HL-60/S4 (cell line): ENCODE measurements around the gene CPEB1.

Experiments used
- in situ Hi-C: fragments of 300-500 bp; cut with MboI; formaldehyde crosslinking; loops from 2 replicates; pipeline ENCODE4 v1.14.3; 2022; ENCODE audit warnings: low sequenced_read_pairs

Gene CPEB1

DNA sequence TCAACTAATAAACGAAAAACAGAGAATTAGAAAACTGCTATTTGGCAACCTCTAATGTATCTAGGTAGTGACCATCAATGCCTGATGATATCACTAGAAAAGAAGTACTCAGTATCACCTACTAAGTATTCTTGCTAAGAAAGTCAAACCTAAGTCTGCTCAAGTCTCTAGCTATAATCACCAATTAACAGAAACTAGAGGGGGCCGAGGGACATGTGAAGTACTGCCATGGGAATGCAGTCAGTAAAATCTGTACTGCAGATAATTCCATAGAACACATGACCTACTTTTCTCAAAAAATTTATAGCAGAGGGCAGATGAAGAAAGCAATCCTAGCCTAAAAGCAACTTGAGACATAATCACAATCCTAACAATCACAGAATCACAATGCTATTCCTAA, 51.4 kb downstream of the CPEB1 start:
- in situ Hi-C loops, result no loop called here

GRCh38 chr15:82595203-82595602, 52.0 kb downstream of the CPEB1 start:
- in situ Hi-C loops, result no loop called here

DNA sequence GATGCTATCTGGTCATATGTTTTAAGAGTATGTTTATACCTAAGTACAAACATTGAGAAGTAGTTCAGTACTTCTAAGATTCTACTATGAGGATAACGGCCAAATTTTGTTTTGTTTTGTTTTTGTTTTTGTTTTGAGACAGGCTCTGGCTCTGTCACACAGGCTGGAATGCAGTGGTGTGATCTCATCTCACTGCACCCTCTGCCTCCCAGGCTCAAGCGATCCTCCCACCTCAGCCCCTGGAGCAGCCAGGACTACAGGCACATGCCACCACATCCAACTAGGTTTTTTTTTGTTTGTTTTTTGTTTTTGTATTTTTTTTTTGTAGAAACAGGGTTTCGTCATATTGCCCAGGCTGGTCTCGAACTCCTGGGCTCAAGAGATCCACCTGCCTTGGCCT, 59.4 kb downstream of the CPEB1 start:
- in situ Hi-C loops, result no loop called here

GRCh38 chr15:82585072-82585471, 62.1 kb downstream of the CPEB1 start:
- in situ Hi-C loops, result no loop called here

- in situ Hi-C loops, result no loop called here
Observed at GRCh38 chr15:82580713-82581112, 66.5 kb downstream of the CPEB1 start.

GRCh38 chr15:82575335-82575734, 71.8 kb downstream of the CPEB1 start:
- in situ Hi-C loops, result no loop called here

- in situ Hi-C loops, result no loop called here
Observed at GRCh38 chr15:82572986-82573385, 74.2 kb downstream of the CPEB1 start.

DNA sequence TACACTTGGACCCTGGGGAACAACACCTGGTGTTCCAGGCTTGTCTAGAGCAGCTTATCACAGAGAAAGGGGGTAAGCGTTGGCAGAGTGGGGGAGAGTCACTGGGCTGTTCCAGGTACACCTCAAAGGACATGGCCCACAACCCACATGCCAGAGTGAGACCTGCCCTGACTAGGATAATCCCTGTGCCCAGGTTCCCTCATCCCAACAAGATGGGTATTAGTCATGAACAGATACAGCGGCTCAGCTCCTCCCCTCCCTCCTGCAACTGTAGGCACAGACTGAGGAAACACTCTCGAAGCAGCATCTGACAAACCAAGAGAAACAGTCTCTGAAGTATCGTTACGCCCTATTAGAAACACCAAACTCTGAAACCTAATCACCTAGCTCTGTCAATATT, 74.9 kb downstream of the CPEB1 start:
- in situ Hi-C loops, result no loop called here

DNA sequence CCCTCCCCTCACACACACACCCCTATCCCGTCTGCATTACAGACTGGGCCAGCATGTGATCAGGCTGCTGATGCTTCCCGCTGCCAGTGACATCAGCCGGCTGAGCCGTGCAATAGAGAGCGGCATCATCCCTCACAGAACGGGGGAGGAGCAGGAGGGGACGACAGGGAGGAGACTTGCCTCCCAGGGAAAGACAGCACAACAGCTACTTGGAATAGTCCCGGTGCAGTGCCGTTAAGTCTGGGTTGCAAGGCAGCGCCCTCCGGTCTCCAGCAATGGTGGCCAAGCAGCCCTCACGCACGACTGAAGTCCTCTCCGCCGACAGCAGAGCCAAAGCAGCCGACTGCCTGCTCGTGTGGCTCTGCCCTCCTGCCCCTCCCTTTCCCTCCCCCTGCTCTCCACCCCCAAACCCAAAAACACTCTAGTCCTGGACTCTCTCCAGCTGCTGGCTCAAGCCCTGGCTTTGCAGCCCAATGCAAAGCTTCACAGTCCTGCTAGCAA, 75.4 kb downstream of the CPEB1 start:
- in situ Hi-C loops, result no loop called here

DNA sequence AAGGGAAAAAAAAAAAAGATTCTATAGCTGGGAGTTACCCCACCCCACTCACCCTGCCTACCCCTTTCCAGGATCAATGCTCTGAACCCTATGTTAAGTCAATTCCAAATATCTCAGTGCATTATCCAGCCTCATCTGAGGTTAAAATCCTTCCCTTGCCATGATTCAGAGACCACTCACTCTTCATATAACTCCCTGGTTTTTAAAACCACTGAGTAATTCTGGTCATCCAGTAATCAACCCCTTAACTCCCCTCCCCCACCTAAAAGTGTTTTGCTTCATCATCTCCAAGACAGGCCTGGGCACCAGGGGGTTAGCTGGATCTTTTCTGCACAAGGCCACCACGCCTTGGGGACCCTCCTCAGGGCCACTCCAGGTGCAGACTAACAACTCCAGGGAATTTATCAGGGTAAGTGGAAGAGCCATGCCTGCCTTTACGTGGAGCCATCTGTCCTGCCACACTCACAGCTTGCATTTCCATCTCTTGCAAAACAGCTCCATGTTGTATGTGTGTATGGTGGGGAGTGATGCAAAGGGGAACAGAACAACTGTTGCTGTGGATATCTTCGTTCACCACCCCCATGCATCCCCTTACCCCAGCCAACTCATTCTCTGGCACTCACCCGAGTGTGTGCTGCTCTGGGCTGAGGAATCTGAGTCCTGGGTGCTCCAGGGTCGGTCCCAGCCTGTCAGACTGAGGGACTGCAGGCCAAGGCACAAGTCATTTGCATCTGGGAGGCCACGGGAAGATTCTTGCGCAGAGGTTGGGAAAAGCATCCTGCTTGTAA, 76.2 kb downstream of the CPEB1 start:
- in situ Hi-C loops, result no loop called here

- in situ Hi-C loops, result no loop called here
Observed at GRCh38 chr15:82569834-82570233, 77.3 kb downstream of the CPEB1 start.

- in situ Hi-C loops, result no loop called here
Observed at GRCh38 chr15:82568986-82569385, 78.2 kb downstream of the CPEB1 start.

DNA sequence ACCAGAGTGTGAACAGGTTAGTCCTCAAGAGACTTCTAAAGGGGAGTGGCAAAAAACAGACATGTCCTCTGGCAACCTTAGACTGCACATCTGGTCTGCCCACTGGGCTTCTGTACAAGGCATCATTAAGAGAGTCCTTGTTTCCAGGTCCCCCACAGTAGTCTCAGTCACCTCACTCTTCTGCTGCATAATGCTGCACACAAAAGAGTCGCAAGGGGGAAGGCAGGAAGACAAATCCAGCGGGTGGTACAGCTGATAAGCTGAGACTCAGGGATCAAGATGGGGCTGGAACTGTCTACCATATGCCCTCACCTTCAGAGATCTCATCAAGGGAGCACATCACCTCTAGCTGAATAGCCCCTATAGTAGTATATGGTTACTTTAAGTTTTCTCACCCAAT, 79.5 kb downstream of the CPEB1 start:
- in situ Hi-C loops, result no loop called here

DNA sequence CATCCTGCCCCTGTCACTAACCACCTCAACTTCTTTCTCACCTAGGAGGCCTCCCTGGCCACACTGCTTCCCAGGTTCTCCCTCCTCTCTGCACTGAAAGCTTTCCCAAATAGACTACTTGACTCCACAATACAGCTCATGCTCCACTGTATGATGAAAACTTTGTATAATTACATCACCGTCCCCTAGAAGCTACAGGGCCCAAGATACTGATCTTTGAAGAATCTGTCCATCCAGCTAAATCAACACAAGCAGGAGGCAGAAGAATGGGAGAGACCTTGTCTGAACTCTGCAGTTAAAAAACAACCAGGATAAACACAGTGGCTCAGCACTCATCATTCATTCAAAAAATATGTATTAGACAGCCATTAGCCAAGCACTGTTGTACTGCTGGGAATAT, 80.5 kb downstream of the CPEB1 start:
- in situ Hi-C loops, result no loop called here

DNA sequence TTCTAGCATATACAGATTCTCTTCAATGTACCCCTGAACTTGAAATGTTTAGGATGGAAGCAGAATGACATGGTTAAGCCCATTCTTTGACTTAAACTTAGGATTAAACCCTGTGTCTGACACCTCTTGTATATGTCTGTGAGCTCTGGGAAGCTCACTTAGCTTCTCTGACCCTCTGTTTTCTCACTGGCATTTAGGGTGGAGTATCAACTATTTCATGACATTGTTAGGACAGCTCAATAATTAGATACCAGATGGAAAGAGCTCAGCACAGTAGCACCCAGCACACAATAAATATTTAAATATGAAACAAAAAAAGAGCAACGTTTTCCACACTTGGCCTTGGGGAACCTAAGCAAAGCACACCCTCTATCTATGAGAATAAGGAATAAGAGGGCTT, 88.7 kb downstream of the CPEB1 start:
- in situ Hi-C loops, result no loop called here

GRCh38 chr15:82556315-82557035, 90.7 kb downstream of the CPEB1 start:
- in situ Hi-C loops, result no loop called here

DNA sequence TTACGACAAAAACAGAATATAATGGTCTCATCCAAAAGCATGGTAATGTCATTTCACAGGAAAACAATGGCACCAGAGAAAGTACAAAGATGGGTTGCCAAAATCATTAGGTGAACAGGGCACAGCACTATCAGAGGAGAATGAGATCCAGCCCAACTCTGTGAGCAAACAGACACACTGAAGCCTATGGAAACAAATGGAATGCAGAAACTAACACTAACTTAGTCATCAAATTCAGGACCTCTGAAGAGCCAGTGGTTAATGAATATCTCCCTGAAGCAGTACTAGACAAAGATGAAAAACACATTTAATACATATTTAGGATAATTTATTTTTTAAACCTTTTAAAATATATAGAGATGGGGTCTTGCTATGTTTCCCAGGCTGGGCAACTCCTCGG, 92.3 kb downstream of the CPEB1 start:
- in situ Hi-C loops, result no loop called here

DNA sequence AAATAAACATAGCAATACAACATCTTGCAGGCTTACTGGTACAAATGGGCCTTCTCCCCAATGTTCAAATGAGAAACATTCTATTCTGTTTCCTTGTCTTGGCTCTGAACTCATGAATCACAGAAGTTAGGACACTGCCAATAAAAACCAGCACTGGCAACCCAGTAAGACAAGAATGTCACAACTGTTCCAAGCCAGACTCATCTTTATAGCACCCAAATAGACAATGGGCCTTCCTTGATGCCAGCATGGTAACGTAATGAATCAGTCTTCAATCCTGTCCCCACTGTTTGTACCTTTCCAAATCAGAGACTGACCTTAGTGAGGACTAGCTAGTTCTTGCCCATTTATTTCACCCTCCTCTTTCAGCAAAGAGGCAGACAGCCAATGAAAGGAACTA, 92.8 kb downstream of the CPEB1 start:
- in situ Hi-C loops, result no loop called here

- in situ Hi-C loops, result no loop called here
Observed at GRCh38 chr15:82553846-82554245, 93.3 kb downstream of the CPEB1 start.

- in situ Hi-C loops, result no loop called here
Observed at GRCh38 chr15:82552861-82553260, 94.3 kb downstream of the CPEB1 start.

GRCh38 chr15:82551646-82552247, 95.4 kb downstream of the CPEB1 start:
- in situ Hi-C loops, result no loop called here

DNA sequence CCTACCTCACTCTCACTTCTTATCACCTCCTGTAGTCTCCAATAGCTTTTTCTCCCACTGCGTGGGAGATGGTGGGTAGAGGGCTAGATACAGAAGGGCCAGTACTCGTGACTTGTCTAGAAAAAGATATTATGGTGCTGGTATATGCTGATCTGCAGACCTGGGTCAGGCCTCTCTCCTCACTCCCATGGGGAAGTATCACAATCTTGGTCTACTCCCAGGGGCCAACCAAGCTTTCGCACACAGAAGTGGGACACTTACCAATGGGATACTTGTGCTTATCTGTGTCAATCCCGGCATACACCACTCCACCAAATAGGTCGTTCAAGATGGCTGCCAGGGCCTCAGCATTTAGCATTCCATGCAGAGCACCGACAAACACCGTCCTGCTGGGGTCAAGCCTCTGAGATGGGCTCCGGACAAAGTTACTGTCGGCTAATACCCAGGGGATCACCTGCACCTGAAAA, 97.9 kb downstream of the CPEB1 start:
- in situ Hi-C loops, result loop anchor here (25.0 kb wide), 3 partner anchors 288 to 1237 kb away; partner anchors contain the start of genes C15orf40 and STARD5
